GM12872 (cell line): ENCODE results near the gene SCAF11.

Source experiments
- TF ChIP-seq, protein P1 (sequence below): IDR thresholded peaks from 3 replicates; pipeline ENCODE4 v1.5.1; 2011; ENCODE audit warnings: low read depth, mild to moderate bottlenecking, low read length, moderate library complexity; ENCODE audit not compliant: insufficient read depth

The SCAF11 gene

DNA sequence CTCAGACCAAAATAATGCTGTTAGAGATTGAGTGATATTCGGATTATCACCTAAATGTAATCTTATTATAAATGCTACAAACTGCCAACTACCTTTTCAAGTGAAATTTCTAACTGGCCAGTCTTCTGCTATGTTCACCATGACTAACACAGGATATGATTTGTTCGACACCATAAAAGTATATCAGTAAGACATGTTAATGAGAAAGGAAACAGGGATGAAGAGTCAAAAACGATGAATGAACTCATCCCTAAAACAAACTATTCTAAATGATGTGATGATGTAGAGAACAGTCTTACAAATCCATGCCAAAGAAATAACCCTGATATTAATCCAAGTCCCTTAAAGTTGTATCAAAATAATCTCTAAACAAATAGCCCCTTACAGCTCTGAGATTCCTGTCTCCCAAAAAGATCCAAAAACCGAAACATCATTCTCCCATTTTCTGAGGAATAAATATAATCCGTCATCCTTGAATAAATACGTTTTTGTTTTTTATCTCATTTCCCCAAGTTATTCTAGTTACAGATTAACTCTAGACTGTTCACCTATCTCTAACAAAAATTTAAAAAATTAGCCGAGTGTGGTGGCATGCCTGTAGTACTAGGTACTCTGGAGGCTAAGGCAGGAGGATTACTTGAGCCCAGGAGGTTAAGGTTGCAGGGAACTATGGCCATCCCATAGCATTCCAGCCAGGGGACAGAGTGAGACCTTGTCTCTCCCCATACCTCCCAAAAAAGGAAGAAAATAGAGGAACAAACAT lies 9.1 kb downstream of the SCAF11 start:
- TF ChIP-seq, protein P1, sequence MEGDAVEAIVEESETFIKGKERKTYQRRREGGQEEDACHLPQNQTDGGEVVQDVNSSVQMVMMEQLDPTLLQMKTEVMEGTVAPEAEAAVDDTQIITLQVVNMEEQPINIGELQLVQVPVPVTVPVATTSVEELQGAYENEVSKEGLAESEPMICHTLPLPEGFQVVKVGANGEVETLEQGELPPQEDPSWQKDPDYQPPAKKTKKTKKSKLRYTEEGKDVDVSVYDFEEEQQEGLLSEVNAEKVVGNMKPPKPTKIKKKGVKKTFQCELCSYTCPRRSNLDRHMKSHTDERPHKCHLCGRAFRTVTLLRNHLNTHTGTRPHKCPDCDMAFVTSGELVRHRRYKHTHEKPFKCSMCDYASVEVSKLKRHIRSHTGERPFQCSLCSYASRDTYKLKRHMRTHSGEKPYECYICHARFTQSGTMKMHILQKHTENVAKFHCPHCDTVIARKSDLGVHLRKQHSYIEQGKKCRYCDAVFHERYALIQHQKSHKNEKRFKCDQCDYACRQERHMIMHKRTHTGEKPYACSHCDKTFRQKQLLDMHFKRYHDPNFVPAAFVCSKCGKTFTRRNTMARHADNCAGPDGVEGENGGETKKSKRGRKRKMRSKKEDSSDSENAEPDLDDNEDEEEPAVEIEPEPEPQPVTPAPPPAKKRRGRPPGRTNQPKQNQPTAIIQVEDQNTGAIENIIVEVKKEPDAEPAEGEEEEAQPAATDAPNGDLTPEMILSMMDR = no peak

DNA sequence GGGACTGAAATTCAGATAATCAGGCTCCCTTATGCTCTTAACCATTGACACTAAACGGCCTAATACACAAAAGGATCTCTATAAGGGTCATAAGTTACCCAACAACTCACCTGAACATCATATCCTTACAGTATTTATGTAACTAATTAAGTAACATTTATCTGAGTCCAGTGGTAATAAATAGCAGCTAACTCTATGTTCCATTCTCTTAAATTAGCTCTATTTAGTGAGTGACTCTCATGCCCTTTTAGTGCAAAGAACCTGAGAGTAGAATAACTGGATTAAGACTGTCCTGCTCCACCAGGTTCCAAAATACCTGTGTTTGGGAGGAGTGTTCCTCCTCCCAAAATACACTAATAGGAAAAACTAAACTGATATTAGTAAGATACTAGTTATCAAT lies 9.8 kb downstream of the SCAF11 start:
- TF ChIP-seq, protein P1 = no peak

DNA sequence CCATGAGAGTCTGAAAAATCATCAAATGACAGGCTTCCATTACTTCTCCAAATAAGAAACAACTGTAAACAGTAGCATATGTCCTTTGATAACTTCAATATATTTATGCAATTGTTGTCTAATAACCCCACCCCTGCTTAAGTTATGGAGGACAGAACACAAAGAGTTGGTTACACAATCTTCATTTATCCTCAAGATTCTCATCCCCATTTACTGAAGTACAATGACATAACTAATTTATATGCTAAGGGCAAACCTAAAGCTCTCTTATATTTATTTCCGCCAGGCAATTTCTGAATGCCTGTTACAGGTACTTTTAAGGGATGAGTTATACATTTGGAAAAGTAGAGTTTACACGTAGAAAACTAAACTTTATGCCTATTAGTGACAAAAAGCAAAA lies 12.3 kb downstream of the SCAF11 start:
- TF ChIP-seq, protein P1 = no peak

DNA sequence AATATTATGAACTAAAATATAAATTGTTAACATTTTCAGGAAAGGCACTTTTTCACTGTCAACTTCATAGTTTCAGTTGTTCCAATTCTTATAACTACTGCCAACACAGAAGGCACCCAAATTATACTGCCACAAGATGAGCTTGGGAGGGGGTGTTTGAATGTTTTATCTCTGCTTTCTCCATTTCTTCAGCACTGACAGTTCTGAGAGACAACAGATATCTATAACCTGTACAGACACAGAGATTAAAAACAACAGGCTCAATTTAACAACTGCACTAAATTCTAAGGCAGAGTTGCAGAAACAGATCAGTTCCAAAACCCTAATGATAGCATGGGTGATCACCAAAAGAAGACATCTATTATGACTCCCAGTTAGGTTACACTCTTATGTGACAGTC lies 12.8 kb downstream of the SCAF11 start:
- TF ChIP-seq, protein P1 = no peak

DNA sequence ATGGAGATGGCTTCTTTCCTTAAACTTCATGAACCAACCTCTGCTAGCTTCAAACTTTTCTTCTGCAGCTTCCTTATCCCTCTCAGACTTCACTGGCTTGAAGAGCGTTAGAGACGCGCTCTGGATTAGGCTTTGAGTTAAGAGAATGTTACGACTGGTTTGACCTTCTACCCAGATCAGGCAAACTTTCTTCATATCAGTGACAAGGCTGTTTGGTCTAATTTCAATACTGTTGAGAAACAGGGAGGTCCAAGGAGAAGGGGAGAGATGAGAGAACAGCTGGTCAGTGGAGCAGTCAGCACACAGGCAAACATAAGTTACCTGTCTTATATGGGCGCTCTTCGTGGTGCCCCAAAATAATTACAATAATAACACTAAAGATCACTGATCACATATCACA lies 14.9 kb downstream of the SCAF11 start:
- TF ChIP-seq, protein P1 = no peak

DNA sequence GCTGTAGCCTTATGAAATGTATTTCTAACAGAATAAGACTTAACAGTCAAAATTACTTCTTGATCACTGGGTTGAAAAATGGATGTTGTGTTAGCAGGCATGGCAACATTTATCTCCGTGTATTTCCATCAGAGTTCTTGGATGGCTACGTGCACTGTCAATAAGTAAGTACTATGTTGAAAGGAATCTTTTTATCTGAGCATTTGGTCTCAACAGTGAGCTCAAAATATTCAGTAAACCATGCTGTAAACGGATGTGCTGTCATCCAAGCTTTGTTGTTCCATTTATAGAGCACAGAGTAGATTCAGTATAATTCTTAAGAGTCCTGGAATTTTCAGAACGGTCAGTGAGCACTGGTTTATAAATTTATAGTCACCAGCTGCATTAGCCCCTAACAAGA lies 15.5 kb downstream of the SCAF11 start:
- TF ChIP-seq, protein P1 = no peak

DNA sequence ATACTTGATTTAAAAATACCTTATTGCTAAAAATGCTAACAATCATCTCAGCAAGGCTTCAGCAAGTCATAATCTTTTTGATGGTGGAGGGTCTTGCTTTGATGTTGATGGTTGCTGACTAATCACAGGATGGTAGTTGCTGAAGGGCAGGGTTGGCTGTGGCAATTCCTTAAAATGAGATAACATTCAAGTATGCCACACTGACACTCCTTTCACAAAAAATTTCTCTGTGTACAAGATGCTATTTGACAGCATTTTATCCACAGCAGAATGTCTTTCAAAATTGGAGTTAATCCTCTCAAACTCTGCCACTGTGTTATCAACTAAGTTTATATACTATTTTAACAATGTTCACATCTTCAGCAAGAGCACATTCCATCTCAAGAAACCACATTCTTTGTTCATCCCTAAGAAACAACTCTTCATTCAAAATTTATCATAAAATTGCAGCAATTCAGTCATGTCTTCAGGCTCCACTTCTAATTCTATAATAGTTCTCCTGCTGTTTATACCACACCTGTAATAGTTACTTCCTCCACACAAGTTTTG lies 16.1 kb downstream of the SCAF11 start:
- TF ChIP-seq, protein P1 = no peak
